HEK293 (cell line): ENCODE measurements around the gene GADD45G.
A peak's percentile ranks its signal among the peaks of the same experiment; 100 is the strongest.

Experiments
- CTCF ChIA-PET: fragments of 350-600 bp; formaldehyde crosslinking; extraction: SDS; loops from one replicate; lab custom pipeline; 2021; ENCODE audit warnings: antibody characterized with exemption; lab: Yijun Ruan, JAX
- POLR2A ChIA-PET: fragments of 300-600 bp; formaldehyde crosslinking; extraction: SDS; loops from one replicate; lab custom pipeline; 2020; ENCODE audit warnings: antibody characterized with exemption, inconsistent platforms; lab: Yijun Ruan, JAX
- H3K27ac ChIP-seq: fragments of 200-500 bp; sonication (Bioruptor generic); 2 replicates; pipeline ENCODE4 v1.5.1; 2014; ENCODE audit warnings: low read depth, low read length, control low read depth, inconsistent platforms; ENCODE audit errors: extremely low read depth
- H3K36me3 ChIP-seq, 2 experiments: fragments of 200-500 bp in 1 of 2; sonication (Bioruptor generic) in 1 of 2; 1 replicate in 1 of 2; 2 replicates in 1 of 2; pipeline ENCODE4 v1.5.1; 2014 to 2017; ENCODE audit warnings: inconsistent platforms in 2 of 2, low read length in 2 of 2; ENCODE audit not compliant: control insufficient read depth in 2 of 2, insufficient read depth in 1 of 2
- H3K4me1 ChIP-seq: fragments of 200-500 bp; sonication (Bioruptor generic); 2 replicates; pipeline ENCODE4 v1.5.1; 2014; ENCODE audit warnings: mild to moderate bottlenecking, low read length, inconsistent platforms; ENCODE audit not compliant: control insufficient read depth, insufficient read depth
- H3K4me3 ChIP-seq: 2 replicates; pipeline ENCODE4 v1.5.1; 2011; ENCODE audit warnings: low read depth, mild to moderate bottlenecking, control low read depth, low read length, moderate library complexity
- H3K9me3 ChIP-seq: fragments of 200-500 bp; sonication (Bioruptor generic); 2 replicates; pipeline ENCODE4 v1.5.1; 2014; ENCODE audit warnings: low read depth, low read length, inconsistent platforms; ENCODE audit not compliant: control insufficient read depth, insufficient read depth
- GLIS1 ChIP-seq: fragments of 450-650 bp; formaldehyde crosslinking; IDR thresholded peaks from 2 replicates; pipeline ENCODE4 v1.5.1; 2016; ENCODE audit warnings: missing biosample characterization, missing genetic modification characterization
- REPIN1 ChIP-seq: fragments of 450-650 bp; formaldehyde crosslinking; IDR thresholded peaks from 2 replicates; pipeline ENCODE4 v1.5.1; 2017; ENCODE audit warnings: missing biosample characterization, missing genetic modification characterization, low read depth
- ZBTB20 ChIP-seq: fragments of 450-650 bp; formaldehyde crosslinking; IDR thresholded peaks from 2 replicates; pipeline ENCODE4 v1.5.1; 2016; ENCODE audit warnings: missing biosample characterization, missing genetic modification characterization
- ZNF248 ChIP-seq: fragments of 450-650 bp; formaldehyde crosslinking; IDR thresholded peaks from 2 replicates; pipeline ENCODE4 v1.5.1; 2017; ENCODE audit warnings: missing biosample characterization, missing genetic modification characterization
- ZNF629 ChIP-seq: fragments of 450-650 bp; formaldehyde crosslinking; IDR thresholded peaks from 2 replicates; pipeline ENCODE4 v1.5.1; 2017; ENCODE audit warnings: missing biosample characterization, missing genetic modification characterization
- TF ChIP-seq, protein P1 (sequence below): fragments of 450-650 bp; formaldehyde crosslinking; IDR thresholded peaks from 2 replicates; pipeline ENCODE4 v1.5.1; 2016; ENCODE audit warnings: missing biosample characterization, missing genetic modification characterization
- TF ChIP-seq, protein P2 (sequence below): fragments of 450-650 bp; formaldehyde crosslinking; IDR thresholded peaks from 2 replicates; pipeline ENCODE4 v1.5.1; 2017; ENCODE audit warnings: missing biosample characterization, missing genetic modification characterization
- TF ChIP-seq, protein P3 (sequence below): fragments of 450-650 bp; formaldehyde crosslinking; IDR thresholded peaks from 2 replicates; pipeline ENCODE4 v1.5.1; 2016; ENCODE audit warnings: missing biosample characterization, missing genetic modification characterization, low read depth
- TF ChIP-seq, protein P4 (sequence below): fragments of 450-650 bp; formaldehyde crosslinking; IDR thresholded peaks from 2 replicates; pipeline ENCODE4 v1.5.1; 2016; ENCODE audit warnings: missing biosample characterization, missing genetic modification characterization

The GADD45G gene

DNA sequence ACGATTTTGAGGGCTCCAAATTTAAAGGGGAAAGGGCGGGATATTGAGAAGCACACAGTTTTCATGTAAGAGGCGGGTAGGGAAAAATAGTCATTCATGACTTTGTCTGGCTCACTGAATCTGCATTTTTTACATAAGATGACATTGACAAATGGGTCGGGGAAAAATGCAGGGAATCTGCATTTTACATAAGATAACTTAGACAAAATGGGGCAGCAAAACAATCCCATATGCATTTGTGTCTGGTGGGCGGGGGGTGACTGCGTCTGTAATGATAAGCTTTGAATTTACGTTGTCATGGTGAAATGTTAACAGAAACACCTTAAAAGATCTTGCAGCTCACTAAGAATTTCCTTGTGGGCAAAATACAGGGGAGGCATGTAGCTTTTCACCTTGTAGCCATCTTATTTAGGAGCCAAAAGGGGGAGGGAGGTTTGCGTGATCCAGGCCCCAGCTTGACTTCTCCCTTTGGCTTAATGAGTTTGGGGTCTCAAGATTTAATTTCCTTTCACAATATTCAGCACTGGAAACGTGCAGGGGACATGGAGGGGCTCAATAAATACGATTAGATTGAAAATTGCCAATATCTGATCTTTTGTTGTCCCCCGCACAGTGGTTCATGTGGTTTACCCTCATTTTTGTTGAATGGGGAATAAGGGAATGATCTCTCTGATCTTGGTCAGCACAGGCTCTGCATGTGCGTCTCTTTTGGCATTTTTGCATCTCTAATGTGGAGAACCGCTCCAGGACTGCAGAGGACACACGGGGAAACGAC, 41.1 kb upstream of the GADD45G start:
- TF ChIP-seq, protein P1, sequence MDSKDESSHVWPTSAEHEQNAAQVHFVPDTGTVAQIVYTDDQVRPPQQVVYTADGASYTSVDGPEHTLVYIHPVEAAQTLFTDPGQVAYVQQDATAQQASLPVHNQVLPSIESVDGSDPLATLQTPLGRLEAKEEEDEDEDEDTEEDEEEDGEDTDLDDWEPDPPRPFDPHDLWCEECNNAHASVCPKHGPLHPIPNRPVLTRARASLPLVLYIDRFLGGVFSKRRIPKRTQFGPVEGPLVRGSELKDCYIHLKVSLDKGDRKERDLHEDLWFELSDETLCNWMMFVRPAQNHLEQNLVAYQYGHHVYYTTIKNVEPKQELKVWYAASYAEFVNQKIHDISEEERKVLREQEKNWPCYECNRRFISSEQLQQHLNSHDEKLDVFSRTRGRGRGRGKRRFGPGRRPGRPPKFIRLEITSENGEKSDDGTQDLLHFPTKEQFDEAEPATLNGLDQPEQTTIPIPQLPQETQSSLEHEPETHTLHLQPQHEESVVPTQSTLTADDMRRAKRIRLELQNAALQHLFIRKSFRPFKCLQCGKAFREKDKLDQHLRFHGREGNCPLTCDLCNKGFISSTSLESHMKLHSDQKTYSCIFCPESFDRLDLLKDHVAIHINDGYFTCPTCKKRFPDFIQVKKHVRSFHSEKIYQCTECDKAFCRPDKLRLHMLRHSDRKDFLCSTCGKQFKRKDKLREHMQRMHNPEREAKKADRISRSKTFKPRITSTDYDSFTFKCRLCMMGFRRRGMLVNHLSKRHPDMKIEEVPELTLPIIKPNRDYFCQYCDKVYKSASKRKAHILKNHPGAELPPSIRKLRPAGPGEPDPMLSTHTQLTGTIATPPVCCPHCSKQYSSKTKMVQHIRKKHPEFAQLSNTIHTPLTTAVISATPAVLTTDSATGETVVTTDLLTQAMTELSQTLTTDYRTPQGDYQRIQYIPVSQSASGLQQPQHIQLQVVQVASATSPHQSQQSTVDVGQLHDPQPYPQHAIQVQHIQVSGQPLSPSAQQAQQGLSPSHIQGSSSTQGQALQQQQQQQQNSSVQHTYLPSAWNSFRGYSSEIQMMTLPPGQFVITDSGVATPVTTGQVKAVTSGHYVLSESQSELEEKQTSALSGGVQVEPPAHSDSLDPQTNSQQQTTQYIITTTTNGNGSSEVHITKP (tag by site-specific recombination): peak; percentile 77
- TF ChIP-seq ZNF248 (tag by site-specific recombination): no peak
- H3K36me3 ChIP-seq: no peaks in the 10 kb centered on the region
- CTCF ChIA-PET: interaction anchor here (0.7 to 2.7 kb wide), 4 partner anchors 13 to 190 kb away, joined by 4 to 13 read pairs (median 9); no protein-coding TSS in a partner anchor
- no peaks in the 10 kb centered on the region for H3K4me1 ChIP-seq
- POLR2A ChIA-PET: interaction anchor here (0.9 kb wide), 1 partner anchor 41 kb away, joined by 3 read pairs; the partner anchor contains the start of gene GADD45G
- no peak overlapping the region for H3K27ac ChIP-seq
- H3K9me3 ChIP-seq: no peaks in the 10 kb centered on the region
- no peak overlapping the region for H3K4me3 ChIP-seq

DNA sequence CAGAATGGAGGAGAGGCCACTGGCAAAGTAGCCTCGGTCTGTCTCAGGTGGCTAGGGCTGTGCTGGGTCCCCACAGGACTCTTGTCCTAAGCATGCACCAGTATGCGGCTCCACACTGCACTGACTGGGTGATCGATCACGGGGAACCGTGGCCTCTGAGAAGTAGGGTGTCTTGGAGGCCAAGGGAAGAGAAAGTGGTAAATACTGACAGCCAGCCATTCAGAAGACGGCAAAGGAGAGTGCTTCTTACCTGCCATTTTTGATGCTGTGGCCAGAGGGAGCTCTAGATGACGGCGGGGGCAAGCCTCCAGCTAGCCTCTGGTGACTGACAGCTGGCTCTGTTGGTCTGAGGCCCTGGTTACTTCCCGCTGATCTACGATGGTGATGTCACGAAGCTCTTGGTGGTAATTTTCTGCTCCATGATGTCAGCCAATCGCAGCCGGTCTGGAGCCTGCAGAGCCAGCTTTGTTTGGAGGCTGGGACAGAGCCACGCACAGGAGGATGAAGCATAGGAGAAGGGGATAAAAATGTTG, 40.4 kb upstream of the GADD45G start:
- H3K27ac ChIP-seq: no peak overlapping the region
- ChIA-PET POLR2A (interaction anchor here (0.9 kb wide), 1 partner anchor 40 kb away, joined by 3 read pairs; the partner anchor contains the start of gene GADD45G), CTCF (interaction anchor here (0.6 to 2.7 kb wide), 10 partner anchors 9 to 471 kb away, joined by 3 to 13 read pairs (median 4); no protein-coding TSS in a partner anchor)
- no peaks in the 10 kb centered on the region for H3K4me1 ChIP-seq
- H3K36me3 ChIP-seq: no peaks in the 10 kb centered on the region
- no peak overlapping the region for H3K4me3 ChIP-seq
- H3K9me3 ChIP-seq: no peaks in the 10 kb centered on the region
- TF ChIP-seq, protein P2, sequence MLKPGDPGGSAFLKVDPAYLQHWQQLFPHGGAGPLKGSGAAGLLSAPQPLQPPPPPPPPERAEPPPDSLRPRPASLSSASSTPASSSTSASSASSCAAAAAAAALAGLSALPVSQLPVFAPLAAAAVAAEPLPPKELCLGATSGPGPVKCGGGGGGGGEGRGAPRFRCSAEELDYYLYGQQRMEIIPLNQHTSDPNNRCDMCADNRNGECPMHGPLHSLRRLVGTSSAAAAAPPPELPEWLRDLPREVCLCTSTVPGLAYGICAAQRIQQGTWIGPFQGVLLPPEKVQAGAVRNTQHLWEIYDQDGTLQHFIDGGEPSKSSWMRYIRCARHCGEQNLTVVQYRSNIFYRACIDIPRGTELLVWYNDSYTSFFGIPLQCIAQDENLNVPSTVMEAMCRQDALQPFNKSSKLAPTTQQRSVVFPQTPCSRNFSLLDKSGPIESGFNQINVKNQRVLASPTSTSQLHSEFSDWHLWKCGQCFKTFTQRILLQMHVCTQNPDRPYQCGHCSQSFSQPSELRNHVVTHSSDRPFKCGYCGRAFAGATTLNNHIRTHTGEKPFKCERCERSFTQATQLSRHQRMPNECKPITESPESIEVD (tag by site-specific recombination): no peak
- TF ChIP-seq, protein P3, sequence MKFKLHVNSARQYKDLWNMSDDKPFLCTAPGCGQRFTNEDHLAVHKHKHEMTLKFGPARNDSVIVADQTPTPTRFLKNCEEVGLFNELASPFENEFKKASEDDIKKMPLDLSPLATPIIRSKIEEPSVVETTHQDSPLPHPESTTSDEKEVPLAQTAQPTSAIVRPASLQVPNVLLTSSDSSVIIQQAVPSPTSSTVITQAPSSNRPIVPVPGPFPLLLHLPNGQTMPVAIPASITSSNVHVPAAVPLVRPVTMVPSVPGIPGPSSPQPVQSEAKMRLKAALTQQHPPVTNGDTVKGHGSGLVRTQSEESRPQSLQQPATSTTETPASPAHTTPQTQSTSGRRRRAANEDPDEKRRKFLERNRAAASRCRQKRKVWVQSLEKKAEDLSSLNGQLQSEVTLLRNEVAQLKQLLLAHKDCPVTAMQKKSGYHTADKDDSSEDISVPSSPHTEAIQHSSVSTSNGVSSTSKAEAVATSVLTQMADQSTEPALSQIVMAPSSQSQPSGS (tag by site-specific recombination): peak; percentile 80
- TF ChIP-seq, protein P4, sequence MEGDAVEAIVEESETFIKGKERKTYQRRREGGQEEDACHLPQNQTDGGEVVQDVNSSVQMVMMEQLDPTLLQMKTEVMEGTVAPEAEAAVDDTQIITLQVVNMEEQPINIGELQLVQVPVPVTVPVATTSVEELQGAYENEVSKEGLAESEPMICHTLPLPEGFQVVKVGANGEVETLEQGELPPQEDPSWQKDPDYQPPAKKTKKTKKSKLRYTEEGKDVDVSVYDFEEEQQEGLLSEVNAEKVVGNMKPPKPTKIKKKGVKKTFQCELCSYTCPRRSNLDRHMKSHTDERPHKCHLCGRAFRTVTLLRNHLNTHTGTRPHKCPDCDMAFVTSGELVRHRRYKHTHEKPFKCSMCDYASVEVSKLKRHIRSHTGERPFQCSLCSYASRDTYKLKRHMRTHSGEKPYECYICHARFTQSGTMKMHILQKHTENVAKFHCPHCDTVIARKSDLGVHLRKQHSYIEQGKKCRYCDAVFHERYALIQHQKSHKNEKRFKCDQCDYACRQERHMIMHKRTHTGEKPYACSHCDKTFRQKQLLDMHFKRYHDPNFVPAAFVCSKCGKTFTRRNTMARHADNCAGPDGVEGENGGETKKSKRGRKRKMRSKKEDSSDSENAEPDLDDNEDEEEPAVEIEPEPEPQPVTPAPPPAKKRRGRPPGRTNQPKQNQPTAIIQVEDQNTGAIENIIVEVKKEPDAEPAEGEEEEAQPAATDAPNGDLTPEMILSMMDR (tag by site-specific recombination): 0 out of 2 replicates have a peak, but pooled peaks have one; percentile 6
- peak; percentile 58 for TF ChIP-seq GLIS1 (tag by site-specific recombination)
- peak; percentile 70 for TF ChIP-seq ZNF629 (tag by site-specific recombination)
- TF ChIP-seq, all 188 proteins: peak for 4

DNA sequence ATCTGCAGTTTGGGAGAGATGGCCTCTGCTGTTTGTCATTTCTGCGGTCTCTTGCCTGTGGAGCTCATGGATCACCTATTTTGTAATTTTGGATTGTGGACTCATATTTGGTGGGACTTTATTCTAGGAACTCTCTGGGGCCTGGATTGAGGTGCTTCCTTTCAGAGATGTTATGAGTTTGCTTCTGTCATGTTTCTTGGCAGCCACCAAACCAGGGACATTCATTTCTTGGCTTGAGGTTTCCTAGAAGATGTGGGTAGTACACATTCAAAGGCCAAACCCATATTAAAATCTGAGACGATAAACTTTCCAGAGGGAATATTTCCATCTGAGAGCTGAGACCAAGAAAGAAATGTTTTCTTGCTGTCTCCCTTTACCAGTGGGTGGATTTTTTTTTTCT, 37.2 kb upstream of the GADD45G start:
- Histone ChIP-seq H3K4me1 (no peaks in the 10 kb centered on the region), H3K36me3 (no peaks in the 10 kb centered on the region), H3K9me3 (no peaks in the 10 kb centered on the region), H3K27ac (no peak overlapping the region), H3K4me3 (no peak overlapping the region)
- ChIA-PET POLR2A (no interaction called here), CTCF (interaction anchor here (0.6 to 1.9 kb wide), 4 partner anchors 10 to 174 kb away, joined by 3 to 7 read pairs (median 6); no protein-coding TSS in a partner anchor)
- TF ChIP-seq REPIN1 (tag by site-specific recombination) (no peak), ZBTB20 (tag by site-specific recombination) (no peak)
